OCI-LY7 (cell line): Measurements from ENCODE around the gene CIB1.

Experiments used
- CTCF ChIP-seq: fragments of 200-600 bp; sonication (generic); conservative IDR thresholded peaks from 2 replicates; pipeline ENCODE4 v1.5.1; 2014; ENCODE audit warnings: mild to moderate bottlenecking, antibody characterized with exemption, low read length, moderate library complexity, mixed read lengths
- EZH2phosphoT487 ChIP-seq: fragments of 200-600 bp; sonication (generic); IDR thresholded peaks from 2 replicates; pipeline ENCODE4 v1.6.1; 2018; ENCODE audit warnings: low read depth, borderline replicate concordance, mild to moderate bottlenecking, mixed run types, antibody characterized with exemption, low read length, moderate library complexity, mixed read lengths

GRCh38 chr15:90259524-90259923 is 25.8 kb upstream of the CIB1 start:
- TF ChIP-seq EZH2phosphoT487 (no peak), CTCF (no peak)
